Fibroblast of peridontal ligament (primary cell): ENCODE measurements around the gene MPST.

ENCODE experiments used
- DNase-seq: peaks from one replicate; pipeline ENCODE4 v3.0.0-alpha.2; 2010; ENCODE audit errors: extremely low read depth

The MPST gene

DNA sequence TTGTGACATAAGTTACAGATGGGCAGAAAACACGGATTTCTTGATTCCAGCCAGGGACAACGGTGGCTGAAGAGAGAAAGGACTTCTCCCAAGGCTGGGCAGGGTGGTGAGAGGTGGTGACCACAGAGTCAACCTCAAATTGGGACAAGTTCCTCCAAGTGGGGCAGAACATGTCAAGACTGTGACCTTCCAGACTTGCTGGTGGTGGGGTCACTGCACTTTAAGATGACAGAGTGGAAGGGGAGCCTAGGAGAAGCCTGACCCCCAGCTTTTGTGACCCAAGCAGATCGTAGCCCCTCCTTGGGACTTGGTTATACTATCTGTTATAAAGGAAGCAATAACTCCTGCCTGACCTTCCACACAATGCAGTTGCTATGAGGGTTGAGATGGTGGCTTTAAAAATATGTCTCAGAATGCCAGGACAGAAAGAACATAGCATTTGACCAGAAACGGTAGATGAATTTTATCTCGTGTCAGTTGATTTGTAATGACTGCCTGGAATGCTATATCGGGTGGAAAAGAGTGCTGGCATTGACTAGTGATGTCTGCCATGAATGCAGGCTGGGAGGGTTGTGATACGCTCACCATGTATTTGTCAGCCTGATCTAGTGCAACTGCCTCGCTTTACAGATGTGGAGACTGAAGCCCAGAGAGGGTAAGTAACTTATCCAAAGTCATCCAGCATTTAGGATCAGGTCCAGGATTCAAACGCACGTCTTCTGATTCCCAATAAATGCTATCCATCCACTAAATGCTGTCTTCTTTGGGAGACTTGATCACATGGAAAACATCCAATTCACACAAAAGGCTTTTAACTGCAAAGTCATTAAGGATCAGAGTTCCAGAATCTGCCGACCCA lies 18.6 kb upstream of the MPST start:
- DNase-seq: no peak

DNA sequence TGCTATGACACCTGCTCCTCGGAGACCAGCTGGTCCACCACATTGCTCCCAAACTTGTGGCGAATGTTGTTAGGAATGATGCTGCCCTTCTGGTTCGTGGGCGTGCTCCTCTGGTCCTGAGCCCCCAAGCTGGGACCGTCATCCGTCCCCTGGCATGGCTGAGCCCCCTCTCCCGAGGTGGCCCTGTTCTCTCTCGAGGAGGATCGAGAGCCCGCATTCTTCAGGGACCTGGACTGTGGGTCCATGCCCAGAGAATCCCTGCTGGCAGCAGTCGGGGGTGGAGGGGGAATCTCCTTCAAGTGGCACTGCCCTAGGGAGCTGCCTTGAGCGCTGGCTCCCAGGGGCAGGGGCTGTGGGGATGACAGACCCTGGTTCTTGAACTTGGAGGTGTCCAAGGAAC lies 17.7 kb upstream of the MPST start:
- no peak for DNase-seq

DNA sequence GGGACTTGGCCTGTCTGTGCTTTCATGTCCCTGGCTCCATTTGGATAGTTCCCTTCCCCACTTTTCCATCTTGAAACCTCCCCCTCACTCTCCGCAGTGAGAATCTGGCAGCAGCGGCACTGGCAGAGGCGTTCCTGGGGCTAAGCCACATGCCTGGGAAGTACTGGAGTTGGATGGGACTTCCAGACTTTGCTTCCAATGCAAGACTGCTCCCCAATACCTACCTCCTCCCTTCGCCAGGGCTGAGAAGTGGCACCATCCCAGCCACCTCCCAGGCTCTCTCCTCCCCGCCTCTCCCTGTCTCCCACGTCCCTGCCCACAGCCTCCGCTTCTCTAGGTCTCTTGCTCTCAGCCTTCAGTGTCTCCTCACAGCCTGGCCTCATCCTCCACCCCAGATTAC lies 16.9 kb upstream of the MPST start:
- no peak for DNase-seq

DNA sequence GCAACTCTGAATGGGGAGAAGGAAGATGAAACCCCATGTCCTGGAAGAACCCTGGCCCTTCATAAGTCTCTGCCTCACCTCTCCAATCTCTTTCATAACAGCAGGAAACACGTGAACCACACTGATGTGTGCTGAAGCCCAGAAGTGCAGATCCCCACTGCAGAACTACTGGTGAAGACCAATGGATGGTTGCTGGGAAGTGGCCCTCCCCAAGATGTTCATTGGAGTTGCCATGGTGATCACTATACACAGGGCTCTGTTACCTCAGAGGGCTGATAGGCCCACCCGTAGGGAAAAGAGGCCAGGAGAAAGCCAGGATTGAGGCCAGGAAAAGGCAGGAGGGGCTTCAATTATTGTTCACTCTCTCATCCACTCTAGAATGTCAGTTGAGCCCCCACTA lies 11.9 kb upstream of the MPST start:
- no peak for DNase-seq

DNA sequence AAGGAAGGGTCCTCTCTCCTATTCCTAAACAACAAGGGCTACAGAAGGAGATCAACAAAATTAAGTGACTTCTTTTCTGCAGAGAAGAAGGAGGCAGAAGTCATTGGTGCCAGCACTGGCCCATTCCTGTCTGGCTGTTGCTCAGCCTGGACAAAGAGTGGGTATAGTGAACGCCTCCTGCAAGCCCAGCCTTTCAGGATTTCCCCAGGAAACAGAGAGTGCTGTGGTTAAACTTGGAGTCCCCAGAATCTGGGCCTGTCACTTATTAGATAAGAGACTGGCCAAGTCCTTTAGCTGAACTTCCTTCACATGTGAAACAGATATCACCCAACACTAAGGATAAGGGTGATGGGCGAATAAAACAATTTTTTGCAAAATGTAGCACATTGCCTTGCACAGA lies 11.2 kb upstream of the MPST start:
- no peak for DNase-seq

DNA sequence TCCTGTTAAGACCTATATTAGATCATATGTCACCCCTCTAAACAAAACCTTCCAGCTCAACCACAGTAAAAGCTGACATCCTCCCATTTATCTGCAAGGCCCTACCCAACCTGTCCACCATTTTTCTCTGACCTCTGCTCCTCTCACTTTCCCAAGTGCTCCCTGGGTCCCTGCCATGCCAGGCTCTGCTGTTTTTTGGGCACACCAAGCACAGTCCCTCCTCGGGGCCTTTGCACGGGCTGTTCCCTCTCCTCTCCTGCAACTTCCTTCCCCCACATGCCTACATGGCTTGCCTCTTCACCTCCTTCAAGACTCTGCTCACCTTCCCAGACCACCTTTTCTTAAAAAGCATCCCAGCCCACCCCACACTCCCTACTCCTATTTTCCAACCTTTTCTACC lies 10.1 kb upstream of the MPST start:
- DNase-seq: no peak

DNA sequence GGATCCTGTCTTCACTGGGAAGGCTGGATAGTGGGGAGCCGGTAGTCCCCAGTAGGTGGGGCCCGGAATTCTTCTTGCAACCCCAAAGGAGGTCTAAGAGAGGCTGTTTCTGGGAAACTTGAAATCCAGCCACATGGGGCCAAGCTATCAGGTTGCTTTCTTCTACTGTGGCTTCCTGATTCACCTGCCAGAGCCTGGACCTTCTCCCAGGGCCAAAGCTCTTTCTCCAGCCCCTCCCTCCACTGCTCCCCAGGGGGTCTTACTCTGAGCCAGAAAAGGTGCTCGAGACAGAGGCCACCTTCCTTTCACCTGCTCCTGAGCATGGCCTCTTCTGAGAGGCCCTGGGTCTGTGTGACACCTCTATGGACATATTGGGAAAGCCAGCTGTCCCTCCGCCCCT lies 9.4 kb upstream of the MPST start:
- no peak for DNase-seq

DNA sequence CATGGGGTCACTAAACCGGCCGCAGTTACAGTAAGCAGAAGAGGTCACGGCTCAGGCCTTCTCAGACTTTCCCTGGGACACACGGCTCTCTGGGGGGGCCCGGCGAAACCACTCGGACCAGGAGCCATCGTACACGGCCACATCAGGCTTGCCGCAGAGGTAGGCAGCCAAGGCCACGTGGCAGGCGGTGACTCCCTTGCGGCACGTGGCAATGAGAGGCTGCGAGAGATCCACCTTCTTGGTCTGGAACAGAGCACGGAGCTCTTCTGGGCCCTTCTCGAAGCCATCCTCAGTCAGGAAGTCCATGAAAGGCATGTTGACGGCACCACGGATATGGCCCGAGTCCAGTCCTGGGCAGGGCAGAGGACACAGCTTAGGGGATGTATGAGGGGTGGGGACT lies 8.6 kb upstream of the MPST start:
- DNase-seq: no peak

DNA sequence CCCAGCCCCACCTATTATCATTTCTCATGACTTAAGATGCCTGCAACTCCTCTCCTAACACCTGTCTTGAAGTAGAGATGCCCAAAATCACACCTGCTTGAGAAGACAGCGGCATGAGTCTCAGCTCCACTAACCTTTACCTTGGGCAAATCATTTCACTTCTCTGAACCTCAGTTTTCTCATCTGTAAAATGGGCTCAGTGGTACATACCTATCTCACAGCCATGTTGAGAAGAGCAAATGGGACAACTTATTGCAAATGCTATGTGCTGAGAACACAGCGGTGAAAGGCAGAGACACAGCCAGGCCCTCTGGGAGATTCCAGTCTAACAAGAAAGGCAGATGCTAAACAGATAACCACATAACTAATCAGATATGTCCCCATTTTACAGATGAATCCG lies 8.1 kb upstream of the MPST start:
- no peak for DNase-seq

DNA sequence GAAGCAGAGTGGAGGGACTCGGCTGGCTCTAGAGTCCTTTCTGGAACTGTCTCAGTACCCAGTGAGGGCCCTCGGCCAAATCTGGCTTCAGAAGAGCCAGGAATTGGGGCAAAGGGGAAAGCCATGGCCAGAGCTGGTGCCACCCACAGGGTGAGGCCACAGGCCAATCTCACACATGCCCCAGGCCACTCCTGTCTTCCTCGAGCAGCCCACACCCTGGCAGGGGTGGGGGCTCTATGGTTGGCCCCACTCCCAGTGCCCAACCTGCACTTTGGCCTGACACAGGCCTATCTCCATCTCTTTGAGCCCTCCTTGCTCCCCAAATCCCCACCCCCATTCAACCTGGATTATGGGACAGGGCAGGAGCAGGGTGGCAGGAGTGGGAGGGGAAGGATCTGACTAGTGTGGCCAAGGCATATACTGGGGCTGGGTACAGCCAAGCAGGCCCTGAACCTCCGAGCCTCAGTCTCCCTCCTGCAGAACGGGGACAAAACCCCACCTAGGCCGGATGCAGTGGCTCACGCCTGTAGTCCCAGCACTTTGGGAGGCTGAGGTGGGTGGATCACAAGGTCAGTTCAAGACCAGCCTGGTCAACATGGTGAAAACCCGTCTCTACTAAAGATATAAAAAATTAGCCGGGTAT lies 7.2 kb upstream of the MPST start:
- DNase-seq: no peak

DNA sequence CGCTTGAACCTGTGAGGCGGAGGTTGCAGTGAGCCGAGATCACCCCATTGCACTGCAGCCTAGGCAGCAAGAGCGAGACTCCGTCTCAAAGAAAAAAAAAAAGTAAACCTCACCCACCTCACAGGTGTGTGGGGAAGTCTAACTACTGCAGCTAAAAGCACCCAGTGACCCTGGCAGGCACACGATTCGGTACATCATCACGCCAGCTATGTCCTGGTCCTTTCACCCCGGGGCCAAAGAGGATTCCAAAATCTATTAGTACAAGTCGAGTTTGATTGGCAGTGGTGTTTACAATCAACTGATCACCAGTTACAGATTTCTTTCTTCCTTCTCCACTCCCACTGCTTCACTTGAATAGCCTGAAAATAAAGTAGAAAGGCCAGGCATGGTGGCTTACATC lies 6.6 kb upstream of the MPST start:
- DNase-seq: no peak

DNA sequence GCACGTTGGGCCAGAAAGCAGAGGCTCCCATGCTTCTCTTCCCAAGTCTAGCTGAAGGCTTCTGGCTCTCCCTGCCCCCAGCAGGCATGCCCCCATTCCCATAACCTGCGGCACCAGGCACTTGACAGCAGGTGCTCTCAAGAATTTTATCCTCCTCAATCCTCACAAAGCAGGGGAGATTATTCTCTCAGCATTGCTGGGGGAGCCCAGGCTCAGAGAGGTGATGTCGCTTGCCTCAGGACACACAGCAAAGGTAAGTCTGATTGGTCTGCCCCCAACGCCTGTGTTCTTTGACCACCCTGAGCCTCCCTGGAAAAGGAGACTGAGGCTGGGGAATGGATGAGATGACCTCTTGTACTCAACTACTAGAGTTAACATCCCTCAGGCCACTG lies 5.1 kb upstream of the MPST start:
- DNase-seq: no peak

DNA sequence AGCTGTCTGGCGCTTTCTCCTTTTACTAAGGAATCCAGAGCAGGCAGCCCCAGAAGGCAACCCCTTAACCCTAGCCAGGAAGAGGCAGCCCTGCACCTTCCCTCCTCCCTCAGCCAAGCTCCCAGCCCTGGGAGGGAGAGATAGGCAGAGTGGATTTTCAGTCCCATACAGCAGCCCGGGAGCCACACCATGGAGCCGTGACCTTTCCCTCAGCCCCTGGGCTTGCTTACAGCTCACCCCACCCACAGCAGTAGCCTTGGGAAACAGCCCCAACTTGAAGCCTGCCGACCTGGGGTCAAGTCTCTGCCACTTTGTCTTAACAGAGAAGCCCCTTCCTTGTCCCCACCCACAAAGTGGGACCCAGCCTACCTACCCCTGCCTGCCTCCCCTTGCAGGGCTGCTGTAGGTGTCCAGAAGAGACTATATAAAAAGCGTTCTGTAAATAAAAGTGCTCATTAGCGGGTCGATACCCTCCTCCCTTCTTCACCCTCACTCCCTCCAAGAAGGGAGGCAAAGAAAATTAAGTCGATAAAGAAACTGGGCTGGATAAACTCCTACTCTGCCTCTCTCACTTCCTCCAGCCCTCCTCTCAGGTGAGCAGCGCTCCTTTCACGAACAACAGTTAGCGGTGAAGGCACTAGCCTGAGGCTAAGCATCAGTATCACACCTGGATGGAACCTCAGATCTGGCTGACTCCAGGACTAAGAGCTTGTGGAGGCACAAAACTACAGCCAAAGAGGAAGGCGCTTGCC lies 4.5 kb upstream of the MPST start:
- no peak for DNase-seq

DNA sequence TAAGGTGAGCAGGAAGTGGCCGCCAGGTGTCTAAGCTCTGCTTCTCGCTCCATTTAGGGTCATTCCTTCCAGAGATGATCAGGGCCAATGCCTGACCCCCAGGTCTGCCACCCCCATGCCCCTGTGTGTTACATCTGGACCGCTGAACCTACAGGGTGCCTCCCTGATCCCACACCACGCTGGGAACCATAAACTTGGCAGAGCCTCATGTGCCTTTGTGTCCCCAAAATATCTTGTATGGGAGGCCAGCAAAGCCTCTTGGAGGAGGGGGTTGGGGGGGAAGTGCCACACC lies 4.0 kb upstream of the MPST start:
- no peak for DNase-seq

DNA sequence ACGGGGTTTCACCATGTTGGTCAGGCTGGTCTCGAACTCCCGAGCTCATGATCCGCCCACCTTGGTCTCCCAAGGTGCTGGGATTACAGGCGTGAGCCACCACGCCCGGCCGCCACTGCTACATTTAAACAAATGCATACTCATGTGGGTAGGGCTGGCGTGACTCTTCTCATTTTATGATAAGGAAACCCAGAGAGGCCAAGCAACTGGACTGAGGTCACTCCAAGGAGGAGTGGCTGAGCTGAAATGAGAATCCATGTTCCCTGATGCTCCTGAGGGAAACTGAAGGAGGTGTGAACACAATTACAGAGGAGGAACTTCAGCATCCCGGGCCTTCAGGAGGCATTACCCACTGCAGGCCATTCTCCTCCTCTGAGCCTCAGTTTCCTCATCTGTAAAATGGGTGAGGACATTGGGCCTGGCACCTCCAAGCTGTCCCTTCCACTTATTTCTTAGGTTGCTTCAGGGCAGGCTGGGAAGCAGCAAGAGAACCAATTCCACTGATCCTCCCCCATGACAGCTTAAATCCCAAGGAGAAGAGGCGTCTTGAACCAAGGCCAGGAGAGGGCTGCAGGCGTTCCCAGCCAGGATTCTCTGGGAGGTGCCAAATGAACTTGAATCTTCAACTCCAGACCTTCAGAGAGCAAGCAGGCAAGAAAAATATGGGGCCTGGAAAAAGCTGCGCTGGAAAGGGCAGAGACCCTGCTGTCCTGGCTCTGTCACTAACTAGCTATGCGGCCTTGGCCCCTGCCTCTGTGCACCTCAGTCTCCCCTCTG lies 3.2 kb upstream of the MPST start:
- no peak for DNase-seq

DNA sequence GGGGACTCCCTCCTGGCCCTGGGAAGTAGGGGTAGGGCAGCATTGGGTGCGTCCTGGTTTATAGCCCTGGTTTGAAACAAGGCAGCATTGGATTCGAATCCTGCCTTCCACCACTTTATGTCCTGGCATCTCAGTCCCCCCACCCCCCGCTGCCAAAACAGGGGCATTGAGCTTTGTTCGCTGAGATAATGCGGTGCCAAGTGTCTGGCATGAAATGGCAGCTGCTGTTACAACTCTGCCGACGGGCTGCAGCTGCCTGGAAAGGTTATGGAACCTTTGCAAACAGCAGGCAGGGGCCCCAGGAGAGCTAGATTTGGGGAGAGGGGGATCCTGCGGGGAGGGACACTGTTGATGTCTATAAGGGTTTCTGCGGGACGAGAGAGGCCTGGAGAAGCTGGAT lies 2.2 kb upstream of the MPST start:
- DNase-seq: no peak

DNA sequence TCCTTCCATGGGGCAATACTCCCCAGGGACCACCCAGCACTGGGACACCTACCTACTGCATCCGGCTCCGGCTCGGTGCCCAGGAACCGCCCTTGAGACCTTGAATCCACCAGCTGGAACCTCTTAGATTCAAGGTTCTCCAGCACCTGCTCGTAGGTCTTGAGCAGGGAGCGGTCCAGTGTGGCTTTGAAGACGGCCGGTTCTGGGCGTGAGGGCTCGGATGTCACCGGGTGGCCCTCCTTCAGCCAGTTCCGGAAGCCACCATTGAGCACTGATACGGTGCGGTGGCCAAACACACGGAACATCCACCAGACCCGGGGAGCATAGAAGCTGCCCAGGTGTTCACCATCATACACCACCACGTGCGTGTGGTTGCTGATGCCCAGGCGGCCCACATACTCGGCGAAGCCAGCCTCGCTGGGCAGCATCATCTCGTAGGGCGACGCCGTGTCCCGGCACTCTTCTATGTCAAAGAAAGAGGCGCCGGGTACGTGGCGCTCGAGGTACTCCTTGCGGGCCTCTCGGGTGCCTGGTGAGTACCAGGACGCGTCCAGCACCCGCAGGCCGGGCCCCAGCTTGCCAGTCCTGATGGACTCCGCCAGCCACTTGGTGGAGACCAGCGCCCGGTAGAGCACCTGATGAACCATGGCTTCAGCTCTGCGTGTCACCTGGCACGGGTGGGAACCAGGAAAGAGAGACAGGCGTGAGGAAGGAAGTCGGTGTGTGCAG lies 1.3 kb upstream of the MPST start:
- DNase-seq: no peak

DNA sequence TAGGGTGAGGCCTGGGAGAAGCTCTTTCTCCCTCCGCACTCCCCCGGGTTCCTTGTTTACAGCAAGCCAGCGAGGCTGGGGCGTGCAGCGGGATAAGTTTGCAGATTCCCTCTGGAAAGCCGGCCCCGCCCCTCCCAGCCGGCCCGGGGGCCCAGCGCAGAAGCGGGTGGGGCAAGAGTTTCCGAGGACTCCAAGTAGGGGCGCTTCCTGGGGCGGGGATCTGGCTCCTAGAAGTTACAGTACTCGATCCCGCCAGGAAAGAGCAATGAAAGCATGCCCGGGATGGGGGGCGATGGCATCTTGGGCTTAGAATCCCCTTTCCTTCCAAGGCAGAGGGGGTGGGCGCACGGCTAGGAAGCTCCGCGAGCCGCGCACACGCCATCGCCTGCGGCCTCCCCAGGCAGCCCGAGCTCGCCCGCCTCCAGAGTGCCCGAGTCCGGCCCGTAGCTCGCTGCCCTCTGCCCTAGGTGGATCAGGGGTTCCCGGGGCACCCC lies 680 bp upstream of the MPST start:
- peak; percentile 46 for DNase-seq

DNA sequence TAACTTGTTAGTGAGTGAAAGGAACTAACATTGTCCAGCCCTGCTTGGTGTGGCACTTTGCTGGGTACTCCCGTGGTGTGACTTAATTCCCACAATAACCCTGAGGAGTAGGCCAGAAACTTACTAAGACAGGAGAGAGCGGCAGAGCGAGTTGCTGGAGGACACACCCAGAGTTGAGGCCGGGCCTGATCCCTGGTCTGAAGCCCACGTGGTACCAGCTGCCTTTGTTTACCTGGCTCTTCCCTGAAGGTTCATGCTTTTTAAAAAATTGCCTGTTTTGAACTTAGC lies 594 bp downstream of the MPST start:
- peak; percentile 44 for DNase-seq

DNA sequence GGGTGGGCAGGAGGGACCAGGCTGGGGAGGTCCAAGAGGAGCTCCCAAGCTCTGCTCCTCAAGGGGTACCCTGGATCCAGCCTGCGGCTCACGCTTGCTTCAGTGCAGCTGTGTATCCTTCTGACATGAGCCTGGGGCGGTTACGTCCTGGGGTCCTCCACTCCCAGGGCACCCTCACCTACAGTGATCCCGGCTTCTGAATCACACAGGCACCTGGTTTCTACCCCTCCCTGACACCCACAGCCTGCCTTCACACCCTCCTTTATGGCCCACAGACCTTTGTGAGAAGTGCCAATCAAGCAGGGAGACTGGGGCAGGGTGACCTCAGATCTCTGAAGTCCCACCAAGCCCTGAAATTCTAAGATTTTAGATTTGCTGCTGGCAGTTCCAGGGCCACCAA lies 1.5 kb downstream of the MPST start:
- DNase-seq: no peak

DNA sequence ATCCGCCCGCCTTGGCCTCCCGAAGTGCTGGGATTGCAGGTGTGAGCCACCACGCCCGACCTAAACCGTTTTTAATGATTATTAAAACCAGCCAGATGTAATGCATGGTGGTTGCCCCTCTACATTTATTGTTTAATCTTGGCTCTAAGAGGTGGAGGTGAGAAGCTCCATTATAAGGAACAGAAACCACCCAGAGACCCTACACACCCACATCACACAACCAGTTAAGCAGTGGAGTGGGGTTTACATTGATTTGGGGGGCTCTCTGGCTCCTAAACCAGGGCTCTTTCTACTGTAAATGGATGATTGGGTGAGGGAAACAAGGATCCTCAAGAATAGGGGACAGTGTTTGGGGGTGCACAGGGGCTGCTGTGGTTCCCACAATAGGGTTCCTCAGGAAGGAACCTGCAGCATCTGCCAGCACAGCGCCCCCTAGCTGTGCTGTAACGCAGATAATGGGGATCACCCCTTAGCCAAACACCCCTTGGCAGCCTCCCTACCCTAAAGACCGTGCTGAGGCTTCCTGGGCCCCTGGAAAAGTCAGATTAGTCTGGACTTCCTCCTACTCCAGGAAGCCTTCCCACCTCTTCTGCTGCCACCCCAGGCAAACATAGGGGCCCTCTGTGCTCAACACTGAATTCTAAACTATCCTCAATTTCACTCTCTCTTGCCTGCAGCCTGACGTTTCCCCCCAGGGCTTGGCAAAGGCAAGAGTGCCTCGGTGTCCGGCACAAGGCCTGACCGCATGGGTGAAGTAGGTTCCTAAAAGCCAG lies 2.4 kb downstream of the MPST start:
- peak; percentile 20 for DNase-seq
